ENCODE measurements around the gene SYNPO2L. TPM values are rescaled to one million over a fixed set of nuclear protein-coding genes. Genes with fewer than 3 reads are reported as not detected.

Gene SYNPO2L
- polyA plus RNA-seq, 1 donor from 2014 or later, result not detected

GRCh38 chr10:73601486-73601921 is 54.3 kb downstream of the SYNPO2L start:
- Histone ChIP-seq H3K4me2 (ENCODE audit: low read length) (no peak overlapping the region), H3K27me3 (ENCODE audit: insufficient read depth, low read depth, low read length) (no peaks in the 10 kb centered on the region), H3K9me2 (ENCODE audit: insufficient read depth, low read length) (no peaks in the 10 kb centered on the region), H3K79me2 (replicated peaks; ENCODE audit: insufficient read depth, low read length) (no peaks in the 10 kb centered on the region), H3K4me3 (ENCODE audit: low read length) (no peak overlapping the region), H3K9ac (ENCODE audit: low read length) (peak overlapping the region; percentile 10), H2AFZ (ENCODE audit: low read depth, low read length) (peak overlapping the region; percentile 43), H3K36me3 (ENCODE audit: insufficient read depth, low read length) (no peaks in the 10 kb centered on the region), H3F3A (ENCODE audit: insufficient read depth, low read length, poor library complexity, severe bottlenecking) (no peaks in the 10 kb centered on the region), H4K20me1 (ENCODE audit: insufficient read depth) (no peaks in the 10 kb centered on the region), H3K9me3 (ENCODE audit: low read length) (no peaks in the 10 kb centered on the region), H3K27ac (ENCODE audit: low read length) (peak overlapping the region; percentile 28)
- TF ChIP-seq RAD21 (conservative IDR thresholded peaks at IDR 0.05) (no peak), MXI1 (conservative IDR thresholded peaks at IDR 0.05; ENCODE audit: poor library complexity, severe bottlenecking) (no peak), POLR2AphosphoS5 (IDR thresholded peaks at IDR 0.05) (no peak), SMC3 (conservative IDR thresholded peaks at IDR 0.05; ENCODE audit: poor library complexity) (no peak), EZH2 (IDR thresholded peaks at IDR 0.05; ENCODE audit: borderline replicate concordance, insufficient read depth, low read length, poor library complexity, severe bottlenecking) (no peak), EP300 (conservative IDR thresholded peaks at IDR 0.05; ENCODE audit: poor library complexity, severe bottlenecking) (no peak), TAF1 (IDR thresholded peaks at IDR 0.05; ENCODE audit: low read depth) (no peak)
- TF ChIP-seq, protein P1, sequence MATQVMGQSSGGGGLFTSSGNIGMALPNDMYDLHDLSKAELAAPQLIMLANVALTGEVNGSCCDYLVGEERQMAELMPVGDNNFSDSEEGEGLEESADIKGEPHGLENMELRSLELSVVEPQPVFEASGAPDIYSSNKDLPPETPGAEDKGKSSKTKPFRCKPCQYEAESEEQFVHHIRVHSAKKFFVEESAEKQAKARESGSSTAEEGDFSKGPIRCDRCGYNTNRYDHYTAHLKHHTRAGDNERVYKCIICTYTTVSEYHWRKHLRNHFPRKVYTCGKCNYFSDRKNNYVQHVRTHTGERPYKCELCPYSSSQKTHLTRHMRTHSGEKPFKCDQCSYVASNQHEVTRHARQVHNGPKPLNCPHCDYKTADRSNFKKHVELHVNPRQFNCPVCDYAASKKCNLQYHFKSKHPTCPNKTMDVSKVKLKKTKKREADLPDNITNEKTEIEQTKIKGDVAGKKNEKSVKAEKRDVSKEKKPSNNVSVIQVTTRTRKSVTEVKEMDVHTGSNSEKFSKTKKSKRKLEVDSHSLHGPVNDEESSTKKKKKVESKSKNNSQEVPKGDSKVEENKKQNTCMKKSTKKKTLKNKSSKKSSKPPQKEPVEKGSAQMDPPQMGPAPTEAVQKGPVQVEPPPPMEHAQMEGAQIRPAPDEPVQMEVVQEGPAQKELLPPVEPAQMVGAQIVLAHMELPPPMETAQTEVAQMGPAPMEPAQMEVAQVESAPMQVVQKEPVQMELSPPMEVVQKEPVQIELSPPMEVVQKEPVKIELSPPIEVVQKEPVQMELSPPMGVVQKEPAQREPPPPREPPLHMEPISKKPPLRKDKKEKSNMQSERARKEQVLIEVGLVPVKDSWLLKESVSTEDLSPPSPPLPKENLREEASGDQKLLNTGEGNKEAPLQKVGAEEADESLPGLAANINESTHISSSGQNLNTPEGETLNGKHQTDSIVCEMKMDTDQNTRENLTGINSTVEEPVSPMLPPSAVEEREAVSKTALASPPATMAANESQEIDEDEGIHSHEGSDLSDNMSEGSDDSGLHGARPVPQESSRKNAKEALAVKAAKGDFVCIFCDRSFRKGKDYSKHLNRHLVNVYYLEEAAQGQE (IDR thresholded peaks at IDR 0.05; ENCODE audit: borderline replicate concordance), result no peak
- TF ChIP-seq, protein P2, sequence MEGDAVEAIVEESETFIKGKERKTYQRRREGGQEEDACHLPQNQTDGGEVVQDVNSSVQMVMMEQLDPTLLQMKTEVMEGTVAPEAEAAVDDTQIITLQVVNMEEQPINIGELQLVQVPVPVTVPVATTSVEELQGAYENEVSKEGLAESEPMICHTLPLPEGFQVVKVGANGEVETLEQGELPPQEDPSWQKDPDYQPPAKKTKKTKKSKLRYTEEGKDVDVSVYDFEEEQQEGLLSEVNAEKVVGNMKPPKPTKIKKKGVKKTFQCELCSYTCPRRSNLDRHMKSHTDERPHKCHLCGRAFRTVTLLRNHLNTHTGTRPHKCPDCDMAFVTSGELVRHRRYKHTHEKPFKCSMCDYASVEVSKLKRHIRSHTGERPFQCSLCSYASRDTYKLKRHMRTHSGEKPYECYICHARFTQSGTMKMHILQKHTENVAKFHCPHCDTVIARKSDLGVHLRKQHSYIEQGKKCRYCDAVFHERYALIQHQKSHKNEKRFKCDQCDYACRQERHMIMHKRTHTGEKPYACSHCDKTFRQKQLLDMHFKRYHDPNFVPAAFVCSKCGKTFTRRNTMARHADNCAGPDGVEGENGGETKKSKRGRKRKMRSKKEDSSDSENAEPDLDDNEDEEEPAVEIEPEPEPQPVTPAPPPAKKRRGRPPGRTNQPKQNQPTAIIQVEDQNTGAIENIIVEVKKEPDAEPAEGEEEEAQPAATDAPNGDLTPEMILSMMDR (IDR thresholded peaks at IDR 0.05; ENCODE audit: poor library complexity, severe bottlenecking), result no peak

DNA sequence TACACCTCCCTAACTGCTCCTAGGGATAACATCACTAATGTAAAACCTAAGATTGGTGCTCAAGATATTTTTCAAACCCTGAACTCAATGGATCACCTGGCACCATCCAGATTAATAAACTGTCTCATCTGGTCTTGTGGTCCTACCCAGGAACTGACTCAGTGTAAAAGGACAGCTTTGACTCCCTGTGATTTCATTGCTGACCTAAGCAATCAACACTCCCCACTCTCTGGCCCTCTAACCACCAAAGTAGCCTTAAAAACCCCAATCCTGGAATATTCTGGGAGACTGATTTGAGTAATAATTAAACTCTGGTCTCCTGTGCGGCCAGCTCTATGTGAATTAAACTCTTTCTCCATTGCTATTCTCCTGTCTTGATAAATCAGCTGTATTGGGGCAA is 58.5 kb downstream of the SYNPO2L start:
- TF ChIP-seq, protein P2 (IDR thresholded peaks at IDR 0.05; ENCODE audit: poor library complexity, severe bottlenecking), result no peak
- TF ChIP-seq TAF1 (IDR thresholded peaks at IDR 0.05; ENCODE audit: low read depth) (no peak), SMC3 (conservative IDR thresholded peaks at IDR 0.05; ENCODE audit: poor library complexity) (no peak), EP300 (conservative IDR thresholded peaks at IDR 0.05; ENCODE audit: poor library complexity, severe bottlenecking) (no peak), RAD21 (conservative IDR thresholded peaks at IDR 0.05) (no peak), EZH2 (IDR thresholded peaks at IDR 0.05; ENCODE audit: borderline replicate concordance, insufficient read depth, low read length, poor library complexity, severe bottlenecking) (no peak), POLR2AphosphoS5 (IDR thresholded peaks at IDR 0.05) (no peak), MXI1 (conservative IDR thresholded peaks at IDR 0.05; ENCODE audit: poor library complexity, severe bottlenecking) (no peak)
- TF ChIP-seq, protein P1 (IDR thresholded peaks at IDR 0.05; ENCODE audit: borderline replicate concordance), result no peak
- H3K36me3 ChIP-seq (ENCODE audit: insufficient read depth, low read length), result no peaks in the 10 kb centered on the region
- H3K27ac ChIP-seq (ENCODE audit: low read length), result no peak overlapping the region
- H3K9ac ChIP-seq (ENCODE audit: low read length), result no peak overlapping the region
- H3K9me3 ChIP-seq (ENCODE audit: low read length), result no peaks in the 10 kb centered on the region
- no peak overlapping the region for H3K4me2 ChIP-seq (ENCODE audit: low read length)
- no peak overlapping the region for H3K4me3 ChIP-seq (ENCODE audit: low read length)
- no peaks in the 10 kb centered on the region for H4K20me1 ChIP-seq (ENCODE audit: insufficient read depth)
- H3K27me3 ChIP-seq (ENCODE audit: insufficient read depth, low read depth, low read length), result no peaks in the 10 kb centered on the region
- H2AFZ ChIP-seq (ENCODE audit: low read depth, low read length), result no peak overlapping the region
- no peaks in the 10 kb centered on the region for H3F3A ChIP-seq (ENCODE audit: insufficient read depth, low read length, poor library complexity, severe bottlenecking)
- H3K9me2 ChIP-seq (ENCODE audit: insufficient read depth, low read length), result no peaks in the 10 kb centered on the region
- H3K79me2 ChIP-seq (replicated peaks; ENCODE audit: insufficient read depth, low read length), result no peaks in the 10 kb centered on the region
